WERI-Rb-1 (cell line): ENCODE measurements around the gene TNNT1.
A peak's percentile ranks its signal among the peaks of the same experiment; 100 is the strongest.

Experiments
- DNase-seq: peaks from one replicate; pipeline ENCODE4 v3.0.0-alpha.2; 2020
- H3K27ac ChIP-seq: fragments of 250-450 bp; sonication (Bioruptor Pico); 2 replicates; pipeline ENCODE4 v1.5.1; 2020; ENCODE audit warnings: mild to moderate bottlenecking, moderate library complexity
- H3K27me3 ChIP-seq: fragments of 250-450 bp; sonication (Bioruptor Pico); 2 replicates; pipeline ENCODE4 v1.5.1; 2021; ENCODE audit warnings: mild to moderate bottlenecking, low read depth, moderate library complexity; ENCODE audit not compliant: insufficient read depth, severe bottlenecking
- H3K36me3 ChIP-seq: fragments of 250-450 bp; sonication (Bioruptor Pico); 2 replicates; pipeline ENCODE4 v1.5.1; 2020; ENCODE audit warnings: mild to moderate bottlenecking, moderate library complexity
- H3K4me3 ChIP-seq: 2 replicates; pipeline ENCODE4 v1.5.1; 2011; ENCODE audit warnings: low read depth, mild to moderate bottlenecking, control low read depth, low read length
- H3K9me3 ChIP-seq: fragments of 250-450 bp; sonication (Bioruptor Pico); 2 replicates; pipeline ENCODE4 v1.5.1; 2021; ENCODE audit warnings: mild to moderate bottlenecking, moderate library complexity; ENCODE audit not compliant: severe bottlenecking
- TF ChIP-seq, protein P1 (sequence below): IDR thresholded peaks from 2 replicates; pipeline ENCODE4 v1.5.1; 2011; ENCODE audit warnings: low read depth, mild to moderate bottlenecking, control low read depth, inconsistent platforms, low read length

The TNNT1 gene

DNA sequence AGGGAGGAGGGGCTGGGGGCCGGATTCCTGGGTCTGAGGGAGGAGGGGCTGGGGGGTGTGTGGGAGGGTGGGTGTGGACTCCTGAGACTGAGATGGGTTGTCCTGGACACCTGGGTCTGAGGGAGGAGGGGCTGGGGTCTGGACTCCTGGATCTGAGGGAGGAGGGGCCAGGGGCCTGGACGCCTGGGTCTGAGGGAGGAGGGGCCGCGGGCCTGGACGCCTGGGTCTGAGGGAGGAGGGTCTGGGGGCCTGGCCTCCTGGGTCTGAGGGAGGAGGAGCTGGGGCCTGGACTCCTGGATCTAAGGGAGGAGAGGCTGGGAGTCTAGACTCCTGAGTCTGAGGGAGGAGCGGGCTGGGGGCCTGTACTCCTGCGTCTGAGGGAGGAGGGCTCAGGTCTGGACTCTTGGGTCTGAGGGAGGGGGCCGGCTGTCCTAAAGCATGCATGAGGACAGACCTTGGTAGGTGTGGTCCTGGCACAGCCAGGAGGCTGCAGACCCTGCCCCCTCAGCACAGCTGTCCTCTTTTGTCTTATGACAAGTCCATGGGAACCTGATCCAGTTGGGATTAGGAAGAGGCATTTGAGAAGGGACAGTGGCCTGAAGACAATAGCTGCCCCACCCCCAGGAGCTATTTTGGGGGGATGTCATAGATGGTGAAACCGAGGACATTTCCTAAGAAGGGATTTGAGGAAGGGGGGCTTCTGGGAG lies 1.3 kb downstream of the TNNT1 start:
- no peaks in the 10 kb centered on the region for H3K27me3 ChIP-seq
- peak; percentile 62 for DNase-seq
- no peak overlapping the region for H3K4me3 ChIP-seq
- TF ChIP-seq, protein P1, sequence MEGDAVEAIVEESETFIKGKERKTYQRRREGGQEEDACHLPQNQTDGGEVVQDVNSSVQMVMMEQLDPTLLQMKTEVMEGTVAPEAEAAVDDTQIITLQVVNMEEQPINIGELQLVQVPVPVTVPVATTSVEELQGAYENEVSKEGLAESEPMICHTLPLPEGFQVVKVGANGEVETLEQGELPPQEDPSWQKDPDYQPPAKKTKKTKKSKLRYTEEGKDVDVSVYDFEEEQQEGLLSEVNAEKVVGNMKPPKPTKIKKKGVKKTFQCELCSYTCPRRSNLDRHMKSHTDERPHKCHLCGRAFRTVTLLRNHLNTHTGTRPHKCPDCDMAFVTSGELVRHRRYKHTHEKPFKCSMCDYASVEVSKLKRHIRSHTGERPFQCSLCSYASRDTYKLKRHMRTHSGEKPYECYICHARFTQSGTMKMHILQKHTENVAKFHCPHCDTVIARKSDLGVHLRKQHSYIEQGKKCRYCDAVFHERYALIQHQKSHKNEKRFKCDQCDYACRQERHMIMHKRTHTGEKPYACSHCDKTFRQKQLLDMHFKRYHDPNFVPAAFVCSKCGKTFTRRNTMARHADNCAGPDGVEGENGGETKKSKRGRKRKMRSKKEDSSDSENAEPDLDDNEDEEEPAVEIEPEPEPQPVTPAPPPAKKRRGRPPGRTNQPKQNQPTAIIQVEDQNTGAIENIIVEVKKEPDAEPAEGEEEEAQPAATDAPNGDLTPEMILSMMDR: no peak
- peak overlapping the region; percentile 24 for H3K27ac ChIP-seq
- H3K9me3 ChIP-seq: peaks cover 17% of the 10 kb centered on the region
- peaks cover 4% of the 10 kb centered on the region; the same call in 1 of the 2 replicates for H3K36me3 ChIP-seq

DNA sequence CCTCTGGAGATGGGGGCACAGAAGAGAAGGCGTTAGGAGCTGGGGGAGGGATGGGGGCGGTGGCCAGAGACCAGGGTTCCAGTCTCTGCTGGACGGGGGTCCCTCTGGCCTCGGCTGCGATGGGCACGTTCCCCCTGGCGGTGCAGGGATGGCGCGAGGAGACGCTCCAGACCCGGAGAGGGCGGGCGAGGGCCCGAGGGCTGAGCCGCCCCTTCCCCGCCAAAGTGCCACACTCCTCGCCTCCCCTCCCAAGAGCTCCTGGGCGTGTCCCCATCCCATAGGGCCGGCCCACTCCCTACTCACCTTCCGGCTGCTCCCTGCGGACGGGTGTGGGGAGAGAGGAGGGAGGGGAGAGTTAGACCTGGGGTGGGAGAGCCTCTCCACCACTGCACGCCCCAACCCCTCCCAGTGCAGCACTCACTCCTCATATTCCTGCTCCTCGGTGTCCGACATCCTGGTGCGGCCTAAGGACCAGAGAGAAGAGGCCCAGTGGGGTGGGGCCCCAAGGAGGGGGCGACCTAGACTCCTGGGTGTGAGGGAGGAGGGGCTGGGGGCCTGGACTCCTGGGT lies 2.2 kb downstream of the TNNT1 start:
- peak overlapping the region; percentile 65 for H3K4me3 ChIP-seq
- peak; percentile 87 for DNase-seq
- peak overlapping the region; percentile 61 for H3K27ac ChIP-seq
- H3K36me3 ChIP-seq: peaks cover 4% of the 10 kb centered on the region; the same call in 1 of the 2 replicates
- TF ChIP-seq, protein P1: no peak
- H3K27me3 ChIP-seq: no peaks in the 10 kb centered on the region
- H3K9me3 ChIP-seq: peaks cover 10% of the 10 kb centered on the region

DNA sequence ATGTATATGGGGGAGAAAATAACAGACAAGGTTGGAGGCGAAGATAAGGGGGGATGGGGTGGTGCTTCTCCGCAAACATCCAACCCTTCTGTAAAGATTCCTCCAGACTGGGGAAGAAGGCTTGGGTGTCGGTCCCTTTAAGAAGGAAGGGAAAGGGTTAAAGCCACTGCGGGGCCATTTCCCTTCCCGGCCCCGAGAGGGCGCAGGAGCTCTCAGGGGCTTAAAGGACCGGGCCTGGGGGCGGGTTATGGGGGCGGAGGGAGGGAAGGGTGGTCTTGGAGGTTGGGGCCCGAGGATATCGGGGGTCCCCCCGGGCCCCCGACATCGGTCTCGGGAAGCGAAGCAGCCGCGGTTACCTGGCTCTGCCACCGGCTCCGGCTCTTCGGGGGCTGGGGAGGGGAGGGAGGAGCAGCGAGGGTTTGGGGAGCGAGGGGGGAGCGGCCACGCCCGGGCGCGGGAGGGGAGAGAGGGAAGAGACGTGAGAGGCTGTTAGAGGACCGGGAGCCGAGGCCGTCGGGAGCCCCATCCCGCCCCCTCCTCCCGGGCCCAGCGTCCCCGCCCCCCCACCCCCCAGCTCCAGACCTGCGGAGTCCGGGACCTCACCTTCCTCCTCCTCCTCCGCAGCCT lies 2.8 kb downstream of the TNNT1 start:
- Histone ChIP-seq H3K36me3 (peaks cover 4% of the 10 kb centered on the region; the same call in 1 of the 2 replicates), H3K27ac (peak overlapping the region; percentile 61; the same call in 1 of the 2 replicates), H3K27me3 (no peaks in the 10 kb centered on the region), H3K4me3 (peak overlapping the region; percentile 65), H3K9me3 (peaks cover 4% of the 10 kb centered on the region)
- TF ChIP-seq, protein P1: peak; percentile 55
- DNase-seq: peak; percentile 68

DNA sequence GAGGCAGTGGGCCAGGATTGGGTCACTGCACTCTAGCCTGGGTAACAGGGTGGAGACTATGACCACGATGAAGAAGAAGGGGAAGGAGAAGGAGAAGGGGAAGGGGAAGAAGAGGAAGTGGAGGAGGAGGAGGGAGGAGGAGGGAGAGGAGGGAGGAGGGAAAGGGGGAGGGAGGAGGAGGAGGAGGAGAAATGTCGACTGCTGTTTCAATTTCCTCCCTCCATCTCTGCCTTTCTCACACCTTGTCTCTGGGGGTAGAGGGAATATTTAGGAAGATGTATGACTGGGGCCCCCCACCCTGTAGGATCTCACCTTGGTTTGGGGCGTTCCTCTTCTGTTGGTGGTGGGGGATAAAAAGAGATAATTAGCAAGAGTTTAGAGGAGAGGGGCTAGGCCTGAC lies 3.8 kb downstream of the TNNT1 start:
- TF ChIP-seq, protein P1: no peak
- Histone ChIP-seq H3K27me3 (no peaks in the 10 kb centered on the region), H3K4me3 (no peak overlapping the region), H3K27ac (no peak overlapping the region), H3K9me3 (peaks cover 2% of the 10 kb centered on the region), H3K36me3 (peaks cover 13% of the 10 kb centered on the region)
- no peak for DNase-seq

DNA sequence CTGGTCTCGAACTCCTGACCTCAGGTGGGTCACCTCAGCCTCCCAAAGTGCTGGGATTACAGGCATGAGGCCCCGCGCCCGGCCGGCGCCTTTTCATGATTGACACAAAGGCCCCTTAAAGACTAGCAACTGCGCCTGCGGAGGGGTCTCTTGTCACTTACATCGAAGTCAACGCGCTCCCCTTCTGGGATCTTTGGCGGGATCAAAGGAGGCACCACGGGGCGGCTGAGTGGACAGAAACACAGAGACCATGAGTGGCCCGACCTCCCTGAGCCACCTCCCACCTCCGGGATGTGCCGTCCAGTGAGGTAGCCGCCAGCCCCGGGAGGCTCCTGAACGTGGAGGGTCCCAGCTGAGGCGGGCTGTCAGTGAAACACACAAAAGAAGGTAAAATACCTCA lies 7.3 kb downstream of the TNNT1 start:
- DNase-seq: no peak
- Histone ChIP-seq H3K4me3 (no peak overlapping the region), H3K36me3 (peaks cover 14% of the 10 kb centered on the region), H3K27me3 (no peaks in the 10 kb centered on the region), H3K27ac (peak overlapping the region; percentile 69), H3K9me3 (peaks cover 2% of the 10 kb centered on the region)
- TF ChIP-seq, protein P1: no peak
